GM23338 (cell line): ENCODE results near the gene TMEM11.

ENCODE experiments used
- CREB1 ChIP-seq: fragments of 250-450 bp; sonication (Bioruptor Pico); IDR thresholded peaks from 2 replicates; pipeline ENCODE4 v1.5.0; 2020; ENCODE audit warnings: low read depth, mild to moderate bottlenecking, moderate library complexity
- CTCF ChIP-seq, 2 experiments: fragments of 200-600 bp in 1 of 2; sonication (generic) in 1 of 2; conservative IDR thresholded peaks; 2 replicates each; pipeline versions ENCODE4 v1.5.1 to v1.6.1; 2016 to 2017; ENCODE audit warnings: antibody characterized with exemption in 2 of 2, low read depth in 2 of 2, mild to moderate bottlenecking in 2 of 2, moderate library complexity in 1 of 2
- ETS1 ChIP-seq: IDR thresholded peaks from 2 replicates; pipeline ENCODE4 v1.6.1; 2016; ENCODE audit warnings: antibody characterized with exemption
- EZH2 ChIP-seq: fragments of 200-600 bp; sonication (generic); IDR thresholded peaks from one replicate; pipeline ENCODE4 v1.8.0; 2017; ENCODE audit warnings: antibody characterized with exemption, mild to moderate bottlenecking, low read depth; ENCODE audit not compliant: unreplicated experiment
- EZH2phosphoT487 ChIP-seq: fragments of 200-600 bp; sonication (generic); IDR thresholded peaks from one replicate; pipeline ENCODE4 v1.8.1; 2018; ENCODE audit warnings: antibody characterized with exemption; ENCODE audit not compliant: unreplicated experiment
- JUNB ChIP-seq: IDR thresholded peaks from one replicate; pipeline ENCODE4 v1.6.1; 2016; ENCODE audit warnings: antibody characterized with exemption; ENCODE audit not compliant: unreplicated experiment
- NANOG ChIP-seq: IDR thresholded peaks from 2 replicates; pipeline ENCODE4 v1.6.1; 2016; ENCODE audit warnings: antibody characterized with exemption, borderline replicate concordance
- POLR2AphosphoS5 ChIP-seq: IDR thresholded peaks from 2 replicates; pipeline ENCODE4 v1.6.1; 2016; ENCODE audit warnings: antibody characterized with exemption, low read depth
- STAT1 ChIP-seq: IDR thresholded peaks from one replicate; pipeline ENCODE4 v1.6.1; 2016; ENCODE audit warnings: antibody characterized with exemption; ENCODE audit not compliant: unreplicated experiment
- TF ChIP-seq, protein P1 (sequence below): IDR thresholded peaks from one replicate; pipeline ENCODE4 v1.6.1; 2018; ENCODE audit warnings: antibody characterized with exemption; ENCODE audit not compliant: unreplicated experiment

GRCh38 chr17:21253646-21254441, 39.9 kb upstream of the TMEM11 start:
- TF ChIP-seq CTCF (conservative IDR thresholded peaks at IDR 0.05; ENCODE audit: low read depth in 2 of 2) (no peak), EZH2 (no peak), POLR2AphosphoS5 (no peak), ETS1 (no peak), EZH2phosphoT487 (no peak), CREB1 (CRISPR knock-in tag) (no peak), NANOG (no peak), STAT1 (no peak), JUNB (no peak)
- TF ChIP-seq, protein P1, sequence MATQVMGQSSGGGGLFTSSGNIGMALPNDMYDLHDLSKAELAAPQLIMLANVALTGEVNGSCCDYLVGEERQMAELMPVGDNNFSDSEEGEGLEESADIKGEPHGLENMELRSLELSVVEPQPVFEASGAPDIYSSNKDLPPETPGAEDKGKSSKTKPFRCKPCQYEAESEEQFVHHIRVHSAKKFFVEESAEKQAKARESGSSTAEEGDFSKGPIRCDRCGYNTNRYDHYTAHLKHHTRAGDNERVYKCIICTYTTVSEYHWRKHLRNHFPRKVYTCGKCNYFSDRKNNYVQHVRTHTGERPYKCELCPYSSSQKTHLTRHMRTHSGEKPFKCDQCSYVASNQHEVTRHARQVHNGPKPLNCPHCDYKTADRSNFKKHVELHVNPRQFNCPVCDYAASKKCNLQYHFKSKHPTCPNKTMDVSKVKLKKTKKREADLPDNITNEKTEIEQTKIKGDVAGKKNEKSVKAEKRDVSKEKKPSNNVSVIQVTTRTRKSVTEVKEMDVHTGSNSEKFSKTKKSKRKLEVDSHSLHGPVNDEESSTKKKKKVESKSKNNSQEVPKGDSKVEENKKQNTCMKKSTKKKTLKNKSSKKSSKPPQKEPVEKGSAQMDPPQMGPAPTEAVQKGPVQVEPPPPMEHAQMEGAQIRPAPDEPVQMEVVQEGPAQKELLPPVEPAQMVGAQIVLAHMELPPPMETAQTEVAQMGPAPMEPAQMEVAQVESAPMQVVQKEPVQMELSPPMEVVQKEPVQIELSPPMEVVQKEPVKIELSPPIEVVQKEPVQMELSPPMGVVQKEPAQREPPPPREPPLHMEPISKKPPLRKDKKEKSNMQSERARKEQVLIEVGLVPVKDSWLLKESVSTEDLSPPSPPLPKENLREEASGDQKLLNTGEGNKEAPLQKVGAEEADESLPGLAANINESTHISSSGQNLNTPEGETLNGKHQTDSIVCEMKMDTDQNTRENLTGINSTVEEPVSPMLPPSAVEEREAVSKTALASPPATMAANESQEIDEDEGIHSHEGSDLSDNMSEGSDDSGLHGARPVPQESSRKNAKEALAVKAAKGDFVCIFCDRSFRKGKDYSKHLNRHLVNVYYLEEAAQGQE, result no peak
